D721Med (cell line): ENCODE measurements around the gene DIP2C.

Experiments used
- DNase-seq: peaks from one replicate; pipeline ENCODE4 v3.0.0; 2011; ENCODE audit warnings: low spot score; ENCODE audit not compliant: insufficient read length
- FAIRE-seq: peaks from 2 replicates; lab custom pipeline; 2011; peaks lifted over from hg19 to GRCh38; lab: Jason Lieb, UNC
- CTCF ChIP-seq: IDR thresholded peaks from 2 replicates; pipeline ENCODE4 v1.5.1; 2012; ENCODE audit warnings: mild to moderate bottlenecking, control low read depth; ENCODE audit not compliant: insufficient read depth; ENCODE audit errors: missing control alignments

DIP2C gene

GRCh38 chr10:488933-489215, 200.6 kb downstream of the DIP2C start:
- TF ChIP-seq CTCF: no peak

GRCh38 chr10:488081-488932, 201.2 kb downstream of the DIP2C start:
- no peak for TF ChIP-seq CTCF
- DNase-seq: no peak
- no peak for FAIRE-seq

More at GRCh38 chr10:488933-489215, 200.6 kb downstream of the DIP2C start:
- no peak for DNase-seq
- FAIRE-seq: no peak

- DNase-seq (no peak), FAIRE-seq (no peak)
- TF ChIP-seq CTCF: no peak
Observed at GRCh38 chr10:486666-487322, 202.7 kb downstream of the DIP2C start.

- DNase-seq (no peak), FAIRE-seq (no peak)
- no peak for TF ChIP-seq CTCF
Observed at GRCh38 chr10:486206-486605, 203.3 kb downstream of the DIP2C start.

GRCh38 chr10:485776-486175, 203.7 kb downstream of the DIP2C start:
- no peak for TF ChIP-seq CTCF
- no peak for FAIRE-seq
- no peak for DNase-seq

- FAIRE-seq (no peak), DNase-seq (no peak)
- no peak for TF ChIP-seq CTCF
Observed at GRCh38 chr10:484925-485661, 204.4 kb downstream of the DIP2C start.
